Type B pancreatic cell (in vitro differentiated cells): ENCODE results near the gene HOXA9. TPM values are rescaled to one million over a fixed set of nuclear protein-coding genes. Genes with fewer than 3 reads are reported as not detected.
A peak's percentile ranks its signal among the peaks of the same experiment; 100 is the strongest.

Source experiments
- DNase-seq: peaks from one replicate; pipeline ENCODE4 v3.0.0; 2021; ENCODE audit warnings: mixed read lengths; ENCODE audit not compliant: unreplicated experiment; ENCODE audit errors: extremely low spot score
- H3K27ac Mint-ChIP-seq: 2 replicates; pipeline ENCODE4 v1.8.0; 2021; ENCODE audit warnings: mild to moderate bottlenecking, mixed read lengths
- H3K27me3 Mint-ChIP-seq: 2 replicates; pipeline ENCODE4 v1.8.0; 2021; ENCODE audit warnings: mixed read lengths
- H3K36me3 Mint-ChIP-seq: 2 replicates; pipeline ENCODE4 v1.8.0; 2021; ENCODE audit warnings: mixed read lengths
- H3K4me1 Mint-ChIP-seq: one replicate; pipeline ENCODE4 v1.8.0; 2021; ENCODE audit warnings: mixed read lengths; ENCODE audit not compliant: unreplicated experiment
- H3K4me3 Mint-ChIP-seq: 2 replicates; pipeline ENCODE4 v1.8.0; 2021; ENCODE audit warnings: mild to moderate bottlenecking, mixed read lengths
- H3K9me3 Mint-ChIP-seq: 2 replicates; pipeline ENCODE4 v1.8.0; 2021; ENCODE audit warnings: mixed read lengths
- total RNA-seq: library from RNA; stranded (reverse); gene quantifications from 2 replicates; pipeline ENCODE4 v1.2.1, GENCODE V29; 2021; ENCODE audit warnings: low replicate concordance
- TF ChIP-seq, protein P1 (sequence below): fragments of 200-600 bp; sonication (generic); conservative IDR thresholded peaks from 2 replicates; pipeline ENCODE4 v1.5.0; 2021; ENCODE audit warnings: antibody characterized with exemption, mild to moderate bottlenecking

Gene HOXA9
- total RNA-seq, 1 donor from 2014 or later = 4.1 TPM

DNA sequence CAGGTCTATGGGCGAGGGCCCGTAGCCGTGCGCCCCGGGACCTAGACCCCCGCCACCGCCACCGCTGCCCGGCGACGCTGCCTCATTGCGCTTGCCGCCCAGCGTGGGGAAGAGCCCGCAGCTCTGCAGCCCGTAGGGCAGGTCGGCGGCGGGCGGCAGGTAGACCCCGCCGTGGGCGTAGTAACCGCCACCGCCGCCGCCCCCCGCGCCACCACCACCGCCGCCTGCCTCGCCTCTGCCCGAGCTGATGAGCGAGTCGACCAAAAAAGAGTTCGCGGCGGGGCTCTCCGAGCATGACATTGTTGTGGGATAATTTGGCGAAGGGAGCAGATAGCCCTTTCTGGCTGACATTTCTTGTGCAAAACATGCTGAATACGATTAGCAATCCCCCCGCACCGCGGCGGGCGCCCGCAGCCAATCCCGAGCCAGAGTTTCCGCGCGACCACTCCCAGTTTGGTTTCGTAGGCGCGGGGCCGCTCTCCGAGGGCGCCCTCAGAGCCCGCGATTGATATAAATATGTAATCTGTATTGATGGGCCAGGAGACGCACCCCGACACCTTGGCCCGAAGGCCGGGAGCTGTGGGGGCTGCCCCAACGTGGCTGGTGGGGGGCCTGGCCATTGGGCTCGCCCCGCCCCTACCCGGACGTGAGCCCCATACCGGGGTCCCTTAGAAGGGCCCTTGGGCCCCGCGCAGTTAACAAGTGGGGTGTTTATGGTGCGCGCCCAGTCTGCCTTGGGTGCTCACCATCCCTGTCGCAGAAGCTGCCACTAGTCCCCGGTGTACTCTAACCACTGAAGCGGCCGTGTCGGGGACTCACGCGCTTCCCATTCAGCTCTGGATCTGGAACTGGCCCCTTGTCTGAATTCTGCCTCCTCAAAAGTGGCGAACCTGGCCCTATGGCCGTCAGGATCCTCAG lies 8.9 kb upstream of the HOXA9 start, which contains the start of gene HOXA10:
Gene HOXA10, minus strand, starts transcription at position 365 of the 918 bp plus-strand sequence. Its CDS starts 14 bp downstream, at position 351.
- DNase-seq = peak; percentile 70
- H3K27ac Mint-ChIP-seq = no peak within 1 kb of the TSS
- H3K27me3 Mint-ChIP-seq = peaks cover 87% of the 10 kb centered on the region
- H3K4me3 Mint-ChIP-seq = peak within 1 kb of the TSS; percentile 75
- H3K36me3 Mint-ChIP-seq = no peaks in the 10 kb centered on the region
- H3K4me1 Mint-ChIP-seq = peaks cover 10% of the 10 kb centered on the region
- H3K9me3 Mint-ChIP-seq = no peaks in the 10 kb centered on the region
- TF ChIP-seq, protein P1, sequence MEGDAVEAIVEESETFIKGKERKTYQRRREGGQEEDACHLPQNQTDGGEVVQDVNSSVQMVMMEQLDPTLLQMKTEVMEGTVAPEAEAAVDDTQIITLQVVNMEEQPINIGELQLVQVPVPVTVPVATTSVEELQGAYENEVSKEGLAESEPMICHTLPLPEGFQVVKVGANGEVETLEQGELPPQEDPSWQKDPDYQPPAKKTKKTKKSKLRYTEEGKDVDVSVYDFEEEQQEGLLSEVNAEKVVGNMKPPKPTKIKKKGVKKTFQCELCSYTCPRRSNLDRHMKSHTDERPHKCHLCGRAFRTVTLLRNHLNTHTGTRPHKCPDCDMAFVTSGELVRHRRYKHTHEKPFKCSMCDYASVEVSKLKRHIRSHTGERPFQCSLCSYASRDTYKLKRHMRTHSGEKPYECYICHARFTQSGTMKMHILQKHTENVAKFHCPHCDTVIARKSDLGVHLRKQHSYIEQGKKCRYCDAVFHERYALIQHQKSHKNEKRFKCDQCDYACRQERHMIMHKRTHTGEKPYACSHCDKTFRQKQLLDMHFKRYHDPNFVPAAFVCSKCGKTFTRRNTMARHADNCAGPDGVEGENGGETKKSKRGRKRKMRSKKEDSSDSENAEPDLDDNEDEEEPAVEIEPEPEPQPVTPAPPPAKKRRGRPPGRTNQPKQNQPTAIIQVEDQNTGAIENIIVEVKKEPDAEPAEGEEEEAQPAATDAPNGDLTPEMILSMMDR = no peak

DNA sequence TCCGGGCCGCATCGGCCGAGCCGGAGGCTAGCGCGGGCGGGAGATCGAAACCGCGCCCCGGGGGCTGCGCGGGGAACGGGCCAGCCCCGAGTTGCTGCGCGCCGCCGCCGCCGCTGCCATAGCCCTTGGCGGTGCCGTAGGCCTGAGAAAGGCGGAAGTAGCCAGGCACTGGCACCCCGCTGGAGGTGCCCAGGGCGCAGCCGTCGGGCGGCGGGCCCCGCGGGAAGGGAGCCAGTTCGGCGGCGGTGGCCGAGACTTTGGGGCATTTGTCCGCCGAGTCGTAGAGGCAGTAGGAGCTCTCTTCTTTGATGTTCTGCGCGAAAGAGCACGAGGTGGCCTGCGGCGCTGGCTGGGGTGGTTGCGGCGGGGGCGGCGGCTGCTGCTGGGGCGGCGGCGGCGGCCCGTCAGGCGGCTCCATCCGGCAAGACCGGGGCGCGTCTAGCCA lies 8.2 kb upstream of the HOXA9 start:
- TF ChIP-seq, protein P1 = no peak
- DNase-seq = peak; percentile 70
- peaks cover 85% of the 10 kb centered on the region for H3K27me3 Mint-ChIP-seq
- H3K4me3 Mint-ChIP-seq = no peak overlapping the region
- H3K27ac Mint-ChIP-seq = no peak overlapping the region
- no peaks in the 10 kb centered on the region for H3K36me3 Mint-ChIP-seq
- H3K9me3 Mint-ChIP-seq = no peaks in the 10 kb centered on the region
- H3K4me1 Mint-ChIP-seq = peaks cover 10% of the 10 kb centered on the region

DNA sequence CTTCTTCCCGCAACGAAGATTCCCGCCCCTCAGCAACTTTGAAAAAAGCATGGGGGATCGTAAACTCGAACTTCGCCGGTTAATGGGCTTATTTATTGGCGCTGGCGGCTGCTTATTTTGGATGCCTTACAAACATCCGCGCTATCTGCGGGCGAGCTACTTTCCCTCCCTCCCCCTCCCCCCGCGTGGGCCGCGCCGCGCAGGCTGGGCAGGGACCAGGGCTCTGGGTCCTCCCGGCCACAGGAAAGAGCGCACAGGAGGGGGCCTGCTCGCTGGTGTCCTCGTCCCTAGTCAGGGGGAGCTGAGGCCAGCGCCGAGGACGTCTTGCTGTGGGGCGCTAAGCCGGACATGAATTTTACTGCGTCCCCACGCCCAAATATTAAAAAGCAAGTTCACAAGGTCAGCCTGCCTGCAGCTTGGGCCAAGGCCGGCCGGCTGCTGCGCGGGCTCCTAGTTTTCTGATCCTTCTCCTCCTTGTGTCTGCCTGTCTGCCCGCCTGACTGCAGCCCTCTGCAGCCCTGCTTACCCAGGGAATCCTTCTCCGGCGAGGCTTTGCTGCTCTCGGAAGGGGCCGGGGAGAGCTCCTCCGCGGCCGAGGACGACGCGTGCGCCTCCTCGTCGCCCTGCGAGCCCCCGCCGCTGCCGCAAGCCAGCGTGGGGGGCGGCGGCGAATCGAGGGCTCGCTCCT lies 7.6 kb upstream of the HOXA9 start:
- H3K4me1 Mint-ChIP-seq = peaks cover 15% of the 10 kb centered on the region
- H3K9me3 Mint-ChIP-seq = no peaks in the 10 kb centered on the region
- no peaks in the 10 kb centered on the region for H3K36me3 Mint-ChIP-seq
- H3K27ac Mint-ChIP-seq = no peak overlapping the region
- H3K27me3 Mint-ChIP-seq = peaks cover 85% of the 10 kb centered on the region
- TF ChIP-seq, protein P1 = no peak
- DNase-seq = no peak
- peak overlapping the region; percentile 47 for H3K4me3 Mint-ChIP-seq

DNA sequence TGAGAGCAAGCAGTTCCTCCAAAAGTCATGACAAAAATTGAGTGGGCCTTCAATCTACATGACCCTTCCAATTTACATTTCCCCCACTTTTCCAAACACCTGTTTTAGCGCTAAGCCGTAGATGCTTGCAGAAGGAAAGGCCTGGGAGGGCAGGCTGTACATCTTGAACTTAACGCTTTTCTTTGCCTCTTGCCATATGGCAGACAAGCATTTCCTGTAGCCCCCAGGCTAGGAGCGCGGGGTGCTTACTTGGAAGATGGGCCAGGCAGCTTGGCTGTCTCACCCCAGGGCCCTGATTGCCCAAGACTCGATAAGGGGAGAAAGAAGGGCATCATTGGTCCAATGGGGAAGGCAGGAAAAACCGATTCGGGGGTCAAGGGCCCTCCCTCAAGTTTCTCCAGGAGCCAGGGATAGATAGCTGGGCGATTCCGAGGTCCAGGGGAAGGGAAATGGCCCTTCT lies 7.0 kb upstream of the HOXA9 start:
- peaks cover 15% of the 10 kb centered on the region for H3K4me1 Mint-ChIP-seq
- peak; percentile 67 for DNase-seq
- H3K27me3 Mint-ChIP-seq = peaks cover 85% of the 10 kb centered on the region
- TF ChIP-seq, protein P1 = no peak
- H3K36me3 Mint-ChIP-seq = no peaks in the 10 kb centered on the region
- peak overlapping the region; percentile 39 for H3K27ac Mint-ChIP-seq
- H3K9me3 Mint-ChIP-seq = no peaks in the 10 kb centered on the region
- H3K4me3 Mint-ChIP-seq = peak overlapping the region; percentile 84

DNA sequence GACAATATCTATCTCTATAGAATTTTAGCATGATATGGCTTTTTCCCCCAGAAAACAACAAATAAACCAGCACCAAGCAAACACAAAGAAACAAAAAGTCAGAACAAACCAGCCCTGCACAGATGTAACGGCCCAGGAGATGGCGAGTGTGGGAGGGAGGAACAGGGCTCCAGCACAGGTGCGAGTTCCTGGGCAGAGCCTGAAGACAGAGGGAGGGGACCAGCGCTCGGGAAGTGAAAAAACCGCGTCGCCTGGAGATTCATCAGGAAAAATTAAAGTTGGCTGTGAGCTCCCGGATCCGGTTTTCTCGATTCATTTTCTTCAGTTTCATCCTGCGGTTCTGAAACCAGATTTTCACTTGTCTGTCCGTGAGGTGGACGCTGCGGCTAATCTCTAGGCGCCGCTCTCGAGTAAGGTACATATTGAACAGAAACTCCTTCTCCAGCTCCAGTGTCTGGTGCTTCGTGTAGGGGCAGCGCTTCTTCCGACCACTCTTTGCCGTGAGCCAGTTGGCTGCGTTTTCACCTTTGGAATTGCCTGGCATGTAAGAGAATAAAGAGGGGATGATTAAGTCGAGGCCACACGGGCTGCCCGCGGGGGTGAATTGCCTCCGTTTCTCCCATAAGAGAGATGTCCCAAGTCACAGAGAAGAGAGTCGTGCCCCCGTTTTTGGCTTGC lies 6.4 kb upstream of the HOXA9 start:
- TF ChIP-seq, protein P1 = no peak
- Mint-ChIP-seq H3K27ac (peak overlapping the region; percentile 39), H3K9me3 (no peaks in the 10 kb centered on the region)

More for the DNA sequence above, 6.4 kb upstream of the HOXA9 start:
- Mint-ChIP-seq H3K4me3 (peak overlapping the region; percentile 84), H3K27me3 (peaks cover 85% of the 10 kb centered on the region), H3K36me3 (no peaks in the 10 kb centered on the region), H3K4me1 (peaks cover 15% of the 10 kb centered on the region)
- no peak for DNase-seq
